K562 (cell line): ENCODE data around the gene PHKG2. TPM values are rescaled to one million over a fixed set of nuclear protein-coding genes. Genes with fewer than 3 reads are reported as not detected.

Experiments used
- BRF2 ChIP-seq: IDR thresholded peaks from 3 replicates; pipeline ENCODE4 v1.6.1; 2011; ENCODE audit warnings: borderline replicate concordance, mild to moderate bottlenecking; ENCODE audit not compliant: insufficient read length, insufficient read depth
- CBX3 ChIP-seq, 2 experiments: IDR thresholded peaks; 1 replicate in 1 of 2; 2 replicates in 1 of 2; pipeline ENCODE4 v1.6.1; 2012; ENCODE audit warnings: inconsistent platforms in 2 of 2, low read length in 2 of 2, borderline replicate concordance in 1 of 2, control low read depth in 1 of 2
- CEBPG ChIP-seq, 3 experiments: fragments of 200-800 bp in 1 of 3; sonication (Bioruptor generic) in 1 of 3; sonication (generic) in 1 of 3; formaldehyde crosslinking in 1 of 3; IDR thresholded peaks in 2 of 3; conservative IDR thresholded peaks in 1 of 3; 2 replicates each; pipeline versions ENCODE4 v1.6.1 to v1.8.0; 2016 to 2022; ENCODE audit warnings: missing compliant biosample characterization in 2 of 3, missing genetic modification characterization in 2 of 3, mild to moderate bottlenecking in 1 of 3, missing genetic modification reagents in 1 of 3
- CTBP1 ChIP-seq: fragments of 450-650 bp; IDR thresholded peaks from 2 replicates; pipeline ENCODE4 v1.6.1; 2016; ENCODE audit warnings: borderline replicate concordance
- CTCF ChIP-seq, 3 experiments: IDR thresholded peaks in 2 of 3; conservative IDR thresholded peaks in 1 of 3; 2 replicates each; pipeline ENCODE4 v1.5.1; 2011 to 2012; ENCODE audit warnings: low read length in 3 of 3, mild to moderate bottlenecking in 3 of 3, control low read depth in 2 of 3, improper control_type of control experiment in 1 of 3, inconsistent platforms in 1 of 3, low read depth in 1 of 3, mixed read lengths in 1 of 3, moderate library complexity in 1 of 3; ENCODE audit not compliant: insufficient read depth in 2 of 3
- GABPB2 ChIP-seq: fragments of 250-450 bp; sonication (Bioruptor Pico); conservative IDR thresholded peaks from 2 replicates; pipeline ENCODE4 v1.5.1; 2021; ENCODE audit warnings: mild to moderate bottlenecking
- HDGF ChIP-seq: fragments of 450-650 bp; IDR thresholded peaks from 2 replicates; pipeline ENCODE4 v1.6.1; 2016
- HMGXB4 ChIP-seq: sonication (generic); formaldehyde crosslinking; IDR thresholded peaks from 2 replicates; pipeline ENCODE4 v1.8.1; 2023; ENCODE audit warnings: mild to moderate bottlenecking, missing genetic modification reagents
- IRF9 ChIP-seq: fragments of 450-650 bp; IDR thresholded peaks from 2 replicates; pipeline ENCODE4 v1.6.1; 2016; ENCODE audit warnings: missing biosample characterization, missing genetic modification characterization
- KAT7 ChIP-seq: sonication (generic); formaldehyde crosslinking; IDR thresholded peaks from 2 replicates; pipeline ENCODE4 v1.8.0; 2022; ENCODE audit warnings: missing genetic modification reagents, mild to moderate bottlenecking, borderline replicate concordance
- MAX ChIP-seq: sonication (generic); formaldehyde crosslinking; IDR thresholded peaks from 2 replicates; pipeline ENCODE4 v1.9.0; 2022; ENCODE audit warnings: mild to moderate bottlenecking, missing genetic modification reagents
- MTA1 ChIP-seq: fragments of 450-650 bp; IDR thresholded peaks from 2 replicates; pipeline ENCODE4 v1.6.1; 2017; ENCODE audit warnings: borderline replicate concordance
- SIN3A ChIP-seq, 2 experiments: fragments of 150-350 bp in 1 of 2; IDR thresholded peaks; 2 replicates each; pipeline ENCODE4 v1.6.1; 2011 to 2016; ENCODE audit warnings: borderline replicate concordance in 2 of 2, low read depth in 2 of 2, low read length in 2 of 2, mild to moderate bottlenecking in 2 of 2, moderate library complexity in 2 of 2; ENCODE audit not compliant: control insufficient read depth in 1 of 2
- SIRT6 ChIP-seq: IDR thresholded peaks from one replicate; pipeline ENCODE4 v1.6.1; 2012; ENCODE audit warnings: low read depth, mild to moderate bottlenecking, control low read depth, inconsistent platforms, low read length, moderate library complexity
- THRB ChIP-seq: fragments of 450-650 bp; formaldehyde crosslinking; conservative IDR thresholded peaks from 2 replicates; pipeline ENCODE4 v1.4.0; 2022; ENCODE audit warnings: mild to moderate bottlenecking, missing genetic modification characterization
- ZNF174 ChIP-seq: fragments of 250-450 bp; sonication (Bioruptor Pico); IDR thresholded peaks from 2 replicates; pipeline ENCODE4 v1.4.0; 2020; ENCODE audit warnings: mild to moderate bottlenecking
- ZNF24 ChIP-seq: fragments of 450-650 bp; IDR thresholded peaks from 2 replicates; pipeline ENCODE4 v1.6.1; 2016
- polyA plus RNA-seq, 8 experiments: library from polyadenylated mRNA; depleted of rRNA in 4 of 8; stranded (reverse) in 5 of 8; unstranded in 3 of 8; fragments of >200 nt; fragmentation: Nextera tagmentation in 2 of 8; fragmentation: Illumina TruSeq in 1 of 8; extraction: Ambion mirVana in 2 of 8; extraction: Trizol in 1 of 8; gene quantifications; 2 replicates each; pipeline versions ENCODE4 v1.2.1 to v1.2.3, GENCODE V29; 2011 to 2014; ENCODE audit warnings: inconsistent platforms in 1 of 8, missing spikeins in 1 of 8
- total RNA-seq, 7 experiments: library from RNA; depleted of rRNA in 6 of 7; stranded (reverse); fragments of >200 nt in 6 of 7; fragmentation: Illumina TruSeq in 2 of 7; extraction: Trizol in 2 of 7; gene quantifications; 2 replicates each; pipeline versions ENCODE4 v1.2.1 to v1.2.3, GENCODE V29; 2011 to 2021; ENCODE audit warnings: low replicate concordance in 1 of 7

Gene PHKG2
- total and polyA plus RNA-seq, 9 of the 15 experiments (the other 6 are each of a cell fraction or from before 2014, with no cell fraction given) = 5.8 to 54.2 (median 30.7) TPM

GRCh38 chr16:30761427-30761927 is 13.3 kb downstream of the PHKG2 start (continued):
- no peak for TF ChIP-seq CTCF (IDR thresholded peaks at IDR 0.05 in 2 of 3, conservative IDR thresholded peaks at IDR 0.05 in 1 of 3; ENCODE audit: insufficient read depth in 2 of 3, low read depth in 1 of 3, low read length in 3 of 3)
- no peak for TF ChIP-seq GABPB2 (CRISPR knock-in tag)
- no peak; a peak in 1 of 3 replicates for TF ChIP-seq CBX3 (IDR thresholded peaks at IDR 0.05; ENCODE audit: borderline replicate concordance in 1 of 2, low read length in 2 of 2)
- TF ChIP-seq IRF9 (tag) = no peak
- TF ChIP-seq MAX (CRISPR knock-in tag) = no peak
- TF ChIP-seq SIN3A (IDR thresholded peaks at IDR 0.05; ENCODE audit: borderline replicate concordance in 2 of 2, control insufficient read depth in 1 of 2, low read depth in 2 of 2, low read length in 2 of 2) = peak in 1 of 2 experiments; percentile 12; a peak in 2 of 4 replicates
- TF ChIP-seq CEBPG (CRISPR knock-in tag; IDR thresholded peaks at IDR 0.05) = no peak
- TF ChIP-seq CEBPG (tag; conservative IDR thresholded peaks at IDR 0.05 in 1 of 2, IDR thresholded peaks at IDR 0.05 in 1 of 2) = no peak
- no peak for TF ChIP-seq CTBP1
- 0 out of 2 replicates have a peak, but pooled peaks have one; percentile 79 for TF ChIP-seq HMGXB4
- TF ChIP-seq SIRT6 = no peak
- no peak for TF ChIP-seq KAT7
- TF ChIP-seq ZNF174 (CRISPR knock-in tag) = no peak
- no peak for TF ChIP-seq MTA1
- TF ChIP-seq BRF2 = no peak
- TF ChIP-seq THRB (CRISPR knock-in tag) = no peak
- no peak for TF ChIP-seq HDGF
- TF ChIP-seq ZNF24 = no peak
